ENCODE measurements around the gene JAKMIP2.

GRCh38 chr5:147751156-147751830 is 31.2 kb downstream of the JAKMIP2 start:
- no peak for TF ChIP-seq CTCF (IDR thresholded peaks at IDR 0.05; ENCODE audit: low read depth, low read length, poor library complexity, severe bottlenecking)
- TF ChIP-seq EZH2phosphoT487 (IDR thresholded peaks at IDR 0.05; ENCODE audit: borderline replicate concordance, low read length): no peak

Measured in DOHH2 (cell line).